ENCODE data around the gene ACSL3.
"Not testable (repeated sequence)": the region's sequence is repeated elsewhere in the genome, so short reads cannot be mapped to it uniquely, and the experiment has no call there.

Gene ACSL3

GRCh38 chr2:222851956-222852617 is 8.7 kb upstream of the ACSL3 start:
- DNase-seq = no peak

- DNase-seq = no peak
These were observed 5.8 kb upstream of the ACSL3 start for GRCh38 chr2:222854773-222855700.

- DNase-seq = peak in 10 of 51 donors; percentile 3 to 69 (median 16)
These were observed 837 bp upstream of the ACSL3 start for GRCh38 chr2:222859786-222860612.

GRCh38 chr2:222861411-222862105 is 722 bp downstream of the ACSL3 start:
- peak in 25 of 51 donors; percentile 10 to 66 (median 38) for DNase-seq

GRCh38 chr2:222862106-222862908 is 1.5 kb downstream of the ACSL3 start:
- DNase-seq = peak in 20 of 51 donors; percentile 2 to 58 (median 18)

- DNase-seq = no peak
These were observed 2.2 kb downstream of the ACSL3 start for GRCh38 chr2:222862909-222863544.

- no peak for DNase-seq
These were observed 3.5 kb downstream of the ACSL3 start for GRCh38 chr2:222864296-222864695.

- DNase-seq = no peak
These were observed 4.5 kb downstream of the ACSL3 start for GRCh38 chr2:222865301-222865700.

GRCh38 chr2:222866358-222866960 is 5.6 kb downstream of the ACSL3 start:
- DNase-seq = no peak

- DNase-seq = not testable (repeated sequence)
These were observed 7.9 kb downstream of the ACSL3 start for GRCh38 chr2:222868560-222869251.

GRCh38 chr2:222869252-222869560 is 8.4 kb downstream of the ACSL3 start:
- DNase-seq = no peak

GRCh38 chr2:222871291-222871690 is 10.5 kb downstream of the ACSL3 start:
- DNase-seq = no peak

GRCh38 chr2:222872551-222872950 is 11.7 kb downstream of the ACSL3 start:
- no peak for DNase-seq

- no peak for DNase-seq
These were observed 14.6 kb downstream of the ACSL3 start for GRCh38 chr2:222875482-222875881.

- DNase-seq = no peak
These were observed 16.1 kb downstream of the ACSL3 start for GRCh38 chr2:222876947-222877346.

- no peak for DNase-seq
These were observed 16.9 kb downstream of the ACSL3 start for GRCh38 chr2:222877556-222878300.

- no peak for DNase-seq
These were observed 17.6 kb downstream of the ACSL3 start for GRCh38 chr2:222878301-222878876.

Data from hypothalamus (tissue), 51 donors.